Liver (tissue), 3 donors: ENCODE results near the gene CDKN1B.

Source experiments
- ATF3 ChIP-seq: IDR thresholded peaks from 2 replicates; pipeline ENCODE4 v1.6.1; 2016; ENCODE audit warnings: antibody characterized with exemption
- CTCF ChIP-seq: fragments of 150-350 bp; IDR thresholded peaks from 2 replicates; pipeline ENCODE4 v1.5.1; 2017; ENCODE audit warnings: improper control_type of control experiment, low read depth, low read length; ENCODE audit not compliant: missing input control
- GABPA ChIP-seq, 2 donors: IDR thresholded peaks in 1 of 2; conservative IDR thresholded peaks in 1 of 2; 2 replicates each; pipeline ENCODE4 v1.6.1; 2016; ENCODE audit warnings: antibody characterized with exemption in 2 of 2, mild to moderate bottlenecking in 1 of 2, moderate library complexity in 1 of 2
- HNF4A ChIP-seq, 2 donors: conservative IDR thresholded peaks; 2 replicates each; pipeline ENCODE4 v1.6.1; 2016; ENCODE audit warnings: antibody characterized with exemption in 2 of 2, mild to moderate bottlenecking in 2 of 2
- MAX ChIP-seq: IDR thresholded peaks from 2 replicates; pipeline ENCODE4 v1.6.1; 2016; ENCODE audit warnings: antibody characterized with exemption
- SP1 ChIP-seq: IDR thresholded peaks from 2 replicates; pipeline ENCODE4 v1.6.1; 2018; ENCODE audit warnings: antibody characterized with exemption, mild to moderate bottlenecking
- TAF1 ChIP-seq: conservative IDR thresholded peaks from 2 replicates; pipeline ENCODE4 v1.6.1; 2016; ENCODE audit warnings: antibody characterized with exemption, mild to moderate bottlenecking
- YY1 ChIP-seq: IDR thresholded peaks from 2 replicates; pipeline ENCODE4 v1.6.1; 2016; ENCODE audit warnings: antibody characterized with exemption, mild to moderate bottlenecking
- donor health status: healthy.
- donor health status: healthy.

- TF ChIP-seq CTCF (no peak), ATF3 (no peak), YY1 (no peak), GABPA (IDR thresholded peaks at IDR 0.05 in 1 of 2, conservative IDR thresholded peaks at IDR 0.05 in 1 of 2) (no peak), HNF4A (conservative IDR thresholded peaks at IDR 0.05) (no peak), SP1 (no peak), MAX (no peak), TAF1 (no peak)
Observed at GRCh38 chr12:12764824-12765223, 47.7 kb downstream of the CDKN1B start.
